ENCODE results near the gene SURF6.
"Not testable (repeated sequence)": the region's sequence is repeated elsewhere in the genome, so short reads cannot be mapped to it uniquely, and the experiment has no call there.

SURF6 gene

DNA sequence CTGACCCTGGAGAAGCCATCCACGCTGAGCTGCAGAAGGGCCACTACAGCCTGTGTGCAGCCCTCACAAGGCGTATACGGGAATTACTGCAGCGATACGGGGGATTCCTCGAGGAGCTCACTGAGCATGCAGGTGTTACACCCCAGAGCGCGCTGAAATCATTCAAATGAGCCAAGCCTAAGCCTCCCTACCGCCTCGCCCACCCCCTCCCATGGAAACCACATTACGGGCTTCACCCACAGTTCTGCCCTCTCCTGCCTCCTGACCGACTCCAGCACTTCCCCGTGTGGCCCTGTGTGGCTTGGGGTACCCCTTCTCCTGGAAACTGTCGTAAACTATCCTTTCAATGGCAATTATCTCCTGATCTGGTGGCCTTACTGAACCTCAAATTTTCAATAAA is 13.3 kb downstream of the SURF6 start:
- DNase-seq, result no peak

DNA sequence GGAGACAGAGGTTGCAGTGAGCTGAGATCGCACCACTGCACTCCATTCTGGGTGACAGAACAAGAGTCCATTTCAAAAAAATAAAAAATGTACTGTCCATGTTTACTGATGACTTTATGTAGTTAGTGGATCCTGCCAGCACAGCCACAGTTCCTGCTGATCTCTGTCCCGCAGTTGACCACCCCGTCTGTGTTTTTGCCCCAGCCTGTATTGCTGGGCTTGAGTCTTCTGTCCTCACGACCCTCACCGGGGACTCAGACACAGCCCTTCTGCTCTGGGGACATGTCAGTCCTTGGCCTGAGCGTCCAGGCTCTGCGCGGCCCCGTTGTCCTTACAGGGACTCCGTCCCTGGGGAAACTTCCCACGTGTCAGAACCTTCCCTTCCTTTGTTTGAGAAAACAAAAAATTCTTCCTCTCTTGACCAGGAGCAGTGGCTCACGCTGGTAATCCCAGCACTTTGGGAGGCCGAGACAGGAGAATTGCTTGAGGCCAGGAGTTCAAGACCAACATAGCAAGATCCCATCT is 14.5 kb downstream of the SURF6 start:
- DNase-seq, result no peak

DNA sequence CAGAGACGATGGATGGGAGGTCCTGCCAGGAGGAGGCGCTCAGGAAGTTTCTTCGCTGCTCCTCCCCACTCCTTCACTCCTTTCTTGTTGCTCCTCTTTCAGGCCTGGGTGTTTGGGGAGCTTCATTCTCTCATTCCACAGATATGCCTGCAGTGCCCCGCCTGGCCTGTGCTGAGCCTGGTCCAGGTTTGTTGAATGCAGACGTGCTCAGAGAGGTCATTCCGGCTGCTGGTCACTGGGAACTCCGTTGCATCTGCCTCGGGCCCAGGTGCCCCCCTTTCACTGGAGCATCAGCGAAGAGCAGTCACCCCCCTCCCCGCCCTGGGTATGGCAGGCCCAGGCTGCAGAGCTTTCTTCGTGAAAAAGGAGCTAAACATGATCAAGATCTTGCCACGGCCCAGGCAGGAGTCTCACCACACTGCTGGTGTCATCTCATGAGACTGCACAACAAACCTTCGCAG is 15.5 kb downstream of the SURF6 start:
- no peak for DNase-seq

DNA sequence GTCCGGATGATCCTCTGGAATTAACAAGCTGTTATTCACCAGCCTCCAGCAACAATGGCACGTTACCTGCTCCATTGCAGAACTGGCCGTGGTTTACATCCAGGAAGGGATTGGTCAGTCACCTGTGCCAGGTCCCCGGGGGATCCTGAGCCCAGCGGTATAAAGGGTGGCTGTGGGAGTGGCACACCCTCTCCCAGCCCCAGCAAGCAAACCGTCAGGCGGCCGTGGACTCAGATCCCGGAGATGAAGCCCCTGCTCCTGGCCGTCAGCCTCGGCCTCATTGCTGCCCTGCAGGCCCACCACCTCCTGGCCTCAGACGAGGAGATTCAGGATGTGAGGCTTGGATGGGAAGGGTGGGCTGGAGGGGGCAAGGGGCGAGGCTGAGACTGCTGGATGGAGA is 18.4 kb downstream of the SURF6 start:
- DNase-seq, result not testable (repeated sequence)

DNA sequence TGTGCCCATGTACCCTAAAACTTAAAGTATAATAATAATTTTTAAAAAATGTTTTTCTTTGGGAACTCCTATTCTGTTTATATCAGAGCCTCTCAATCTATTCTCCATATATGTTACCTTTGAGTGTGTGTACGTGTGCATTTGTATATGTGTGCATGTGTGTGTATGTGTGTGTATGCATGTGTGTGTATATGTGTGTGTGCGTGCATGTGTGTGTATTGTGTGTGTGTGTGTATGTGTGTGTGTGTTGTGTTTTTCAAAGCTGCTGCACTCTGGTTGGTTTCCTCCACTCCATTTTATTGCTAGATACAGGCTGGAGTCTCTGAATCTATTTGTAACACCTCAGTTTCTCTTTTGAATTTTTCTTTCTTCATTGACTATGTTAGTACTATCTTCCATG is 20.0 kb downstream of the SURF6 start:
- DNase-seq, result no peak

DNA sequence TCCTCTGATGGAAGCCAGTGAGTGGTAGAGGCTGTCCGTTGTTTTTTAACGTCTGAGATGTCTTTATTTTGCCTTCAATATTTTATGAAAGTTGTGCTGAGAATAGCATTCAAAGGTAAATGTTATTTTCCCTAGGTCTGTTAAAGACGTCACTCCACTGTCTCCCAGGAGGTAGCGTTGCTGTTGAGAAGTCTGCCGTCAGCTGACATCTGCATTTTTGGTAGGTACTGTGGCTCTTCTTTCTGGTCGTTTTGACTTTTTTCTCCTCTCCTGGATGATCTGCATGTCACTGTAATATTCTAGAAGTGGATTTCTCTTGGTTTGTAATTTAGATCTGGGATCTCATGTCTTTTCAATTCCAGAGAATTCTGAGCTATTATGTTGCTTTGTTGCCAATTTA is 26.4 kb downstream of the SURF6 start:
- DNase-seq, result no peak

DNA sequence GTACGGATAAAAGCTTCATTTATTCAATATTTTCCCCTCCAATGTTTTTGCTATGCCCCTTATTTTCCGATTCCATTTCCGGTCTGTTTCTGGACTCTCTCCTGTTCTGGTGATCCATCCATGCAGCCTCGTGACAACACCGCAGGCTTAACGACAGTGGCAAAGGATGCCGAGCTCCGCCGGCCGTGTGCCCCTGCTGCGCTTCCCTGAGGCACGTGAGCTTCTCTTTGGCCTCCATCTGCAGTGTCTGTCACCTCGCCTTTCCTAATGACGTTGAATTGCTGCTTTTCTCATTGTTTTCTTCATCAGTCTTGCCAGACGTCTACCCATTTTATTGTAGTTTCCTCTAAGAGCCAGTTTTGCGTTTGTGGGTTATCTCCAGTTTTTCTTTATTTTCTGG is 28.7 kb downstream of the SURF6 start:
- no peak for DNase-seq

DNA sequence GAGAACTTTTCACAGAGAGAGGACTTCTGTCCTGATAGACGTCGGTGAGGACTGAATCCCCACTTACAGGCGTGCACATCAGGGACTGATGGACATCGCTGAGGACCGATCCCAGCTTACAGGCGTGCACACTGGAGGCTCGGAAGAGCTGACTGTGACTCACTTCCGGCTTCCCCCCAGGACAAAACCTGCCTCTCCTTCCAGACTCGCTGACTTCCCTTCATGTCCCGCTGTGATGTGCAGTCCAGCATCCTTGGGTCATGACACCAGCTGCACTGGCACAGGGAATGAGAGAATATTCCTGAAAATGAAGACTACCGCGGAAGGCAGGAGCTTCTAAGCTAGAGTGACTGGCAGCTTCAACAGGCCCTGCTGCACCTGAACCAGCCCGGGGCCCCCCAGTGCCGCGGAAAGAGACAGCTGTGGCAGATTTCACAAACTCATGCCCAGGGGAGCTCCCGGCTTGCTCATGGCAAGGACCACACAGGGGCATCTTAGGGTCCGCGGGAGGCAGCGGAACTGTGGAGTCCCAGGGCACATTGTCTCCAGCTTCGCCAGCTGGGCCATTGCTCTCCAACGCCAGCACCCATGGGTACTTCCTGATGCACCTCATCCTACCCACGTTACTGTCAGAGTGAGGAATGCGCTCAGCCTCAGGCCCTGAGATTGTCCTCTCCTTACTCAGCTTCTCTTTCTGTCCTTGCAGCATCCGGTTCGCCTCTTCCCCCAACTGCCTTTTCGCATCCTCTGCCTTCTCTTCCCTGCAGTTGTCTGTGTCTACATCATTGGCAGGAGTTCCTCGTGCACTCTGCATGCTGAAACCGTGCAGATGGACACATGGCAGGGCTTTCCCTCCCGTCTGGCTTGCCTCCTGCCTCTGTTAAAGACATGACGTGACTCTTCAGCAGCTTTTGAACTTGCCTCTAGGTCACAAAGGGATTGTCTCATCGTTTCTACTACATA is 29.5 kb downstream of the SURF6 start:
- peak; percentile 49 for DNase-seq

DNA sequence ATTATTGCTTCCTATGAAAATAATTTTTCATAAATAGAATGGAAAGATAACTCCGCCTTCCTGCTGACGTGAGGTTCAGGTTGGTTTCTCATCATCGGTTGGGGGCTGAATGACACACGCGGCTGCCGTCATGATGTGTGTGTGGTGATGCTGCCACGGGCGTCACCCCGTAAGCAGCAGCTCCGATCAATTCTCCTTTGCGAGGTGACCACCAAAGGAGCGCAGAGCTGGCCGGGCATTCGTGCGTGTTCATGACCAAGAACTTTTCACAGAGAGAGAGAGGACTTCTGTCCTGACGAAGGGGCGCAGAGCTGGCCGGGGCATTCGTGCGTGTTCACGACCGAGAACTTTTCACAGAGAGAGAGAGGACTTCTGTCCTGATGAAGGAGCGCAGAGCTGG is 30.3 kb downstream of the SURF6 start:
- peak; percentile 5 for DNase-seq

DNA sequence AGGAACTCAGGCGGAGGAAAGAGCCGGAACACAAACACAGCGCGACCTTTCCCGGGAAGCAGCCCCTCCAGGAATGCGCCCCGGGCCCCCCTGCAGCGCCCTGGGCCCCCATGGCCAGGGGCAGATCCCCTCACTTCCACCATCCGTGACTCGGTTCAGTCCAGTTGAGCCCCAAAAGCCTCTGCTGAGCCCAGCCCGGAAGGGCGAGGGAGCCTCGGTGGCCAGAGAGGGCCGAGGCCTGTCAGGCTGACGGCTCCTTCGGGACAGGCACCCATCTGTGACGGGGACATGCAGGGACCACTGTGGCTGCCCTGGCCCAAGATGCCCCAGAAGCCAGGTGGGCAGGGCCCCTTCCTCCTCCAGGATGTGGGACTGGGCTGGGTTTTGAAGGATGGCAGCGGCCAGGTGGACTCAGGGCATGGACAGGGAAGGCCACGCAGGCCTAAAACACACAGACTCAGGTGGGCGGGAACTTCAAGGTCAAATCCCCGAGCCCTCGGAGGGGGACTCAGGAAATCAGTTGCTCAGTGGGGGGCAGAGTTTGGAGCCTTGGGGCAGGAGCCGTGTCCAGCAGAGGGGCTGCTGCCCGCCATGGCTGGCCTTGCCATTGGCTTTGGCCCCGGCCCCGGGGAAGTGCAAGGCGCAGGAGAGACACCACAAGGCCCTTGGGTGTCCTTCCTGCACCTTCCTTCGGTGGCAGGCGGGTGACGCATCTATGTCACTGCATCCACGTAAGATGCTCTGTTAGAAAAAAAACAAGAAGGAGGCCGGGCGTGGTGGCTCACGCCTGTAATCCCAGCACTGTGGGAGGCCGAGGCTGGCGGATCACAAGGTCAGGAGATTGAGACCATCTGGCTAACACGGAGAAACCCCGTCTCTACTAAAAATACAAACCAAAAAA is 31.3 kb downstream of the SURF6 start:
- DNase-seq, result peak; percentile 47

DNA sequence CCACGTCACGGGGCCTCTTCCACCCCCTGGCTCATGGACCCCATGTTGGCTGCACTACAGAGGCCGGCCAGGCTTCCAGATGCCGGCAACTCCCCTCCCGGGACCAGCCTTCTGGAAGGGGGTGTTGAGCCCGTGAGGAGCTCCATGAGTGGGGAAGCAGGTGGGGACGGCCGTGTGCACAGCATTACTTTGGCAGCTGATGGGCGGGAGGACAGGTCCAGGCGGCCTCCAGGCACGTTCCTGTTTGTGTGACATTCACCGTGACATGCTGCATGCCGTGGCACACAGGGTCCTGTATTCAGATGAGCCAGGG is 31.9 kb downstream of the SURF6 start:
- peak; percentile 40 for DNase-seq

DNA sequence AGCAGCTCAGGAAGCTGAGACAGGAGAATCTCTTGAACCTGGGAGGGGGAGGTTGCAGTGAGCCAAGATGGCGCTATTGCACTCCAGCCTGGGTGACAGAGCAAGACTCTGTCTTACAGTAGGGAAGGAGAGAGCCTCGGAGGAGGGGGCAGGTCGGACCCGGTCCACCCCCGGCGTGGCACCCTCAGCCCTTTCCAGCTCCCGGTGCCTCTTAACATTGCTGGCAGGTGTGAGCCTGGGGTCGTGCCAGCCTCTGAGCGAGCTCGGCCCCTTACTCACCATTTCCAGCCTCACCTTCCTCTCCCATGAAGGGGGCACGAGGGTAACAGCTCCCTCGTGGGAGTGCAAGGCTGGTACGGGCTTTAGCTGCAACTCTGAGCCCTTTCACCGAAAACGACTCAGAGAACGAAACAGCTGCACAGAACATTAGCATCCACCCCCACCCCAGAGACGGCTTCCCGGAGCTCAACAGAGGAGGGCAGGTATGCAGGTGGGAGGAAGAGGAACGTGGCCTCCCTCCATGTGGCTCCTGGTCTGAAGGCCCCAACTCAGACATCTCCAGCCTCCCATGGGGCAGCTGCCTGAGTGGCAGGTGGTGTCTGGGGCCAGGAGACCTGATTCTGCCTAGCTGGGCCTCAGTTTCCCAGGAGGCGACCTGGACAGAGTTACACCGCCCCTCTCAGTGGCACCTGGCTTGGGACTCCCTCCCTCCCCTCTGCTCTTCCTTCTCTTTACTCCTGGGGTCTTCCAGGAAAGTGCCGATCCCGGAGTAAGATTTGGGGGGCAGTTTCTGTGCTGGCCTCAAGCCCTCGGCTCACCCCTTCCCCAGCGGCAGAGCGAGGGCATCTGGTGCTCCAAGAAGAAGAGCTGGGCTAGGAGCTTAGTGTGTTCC is 32.5 kb downstream of the SURF6 start:
- peak; percentile 24 for DNase-seq

DNA sequence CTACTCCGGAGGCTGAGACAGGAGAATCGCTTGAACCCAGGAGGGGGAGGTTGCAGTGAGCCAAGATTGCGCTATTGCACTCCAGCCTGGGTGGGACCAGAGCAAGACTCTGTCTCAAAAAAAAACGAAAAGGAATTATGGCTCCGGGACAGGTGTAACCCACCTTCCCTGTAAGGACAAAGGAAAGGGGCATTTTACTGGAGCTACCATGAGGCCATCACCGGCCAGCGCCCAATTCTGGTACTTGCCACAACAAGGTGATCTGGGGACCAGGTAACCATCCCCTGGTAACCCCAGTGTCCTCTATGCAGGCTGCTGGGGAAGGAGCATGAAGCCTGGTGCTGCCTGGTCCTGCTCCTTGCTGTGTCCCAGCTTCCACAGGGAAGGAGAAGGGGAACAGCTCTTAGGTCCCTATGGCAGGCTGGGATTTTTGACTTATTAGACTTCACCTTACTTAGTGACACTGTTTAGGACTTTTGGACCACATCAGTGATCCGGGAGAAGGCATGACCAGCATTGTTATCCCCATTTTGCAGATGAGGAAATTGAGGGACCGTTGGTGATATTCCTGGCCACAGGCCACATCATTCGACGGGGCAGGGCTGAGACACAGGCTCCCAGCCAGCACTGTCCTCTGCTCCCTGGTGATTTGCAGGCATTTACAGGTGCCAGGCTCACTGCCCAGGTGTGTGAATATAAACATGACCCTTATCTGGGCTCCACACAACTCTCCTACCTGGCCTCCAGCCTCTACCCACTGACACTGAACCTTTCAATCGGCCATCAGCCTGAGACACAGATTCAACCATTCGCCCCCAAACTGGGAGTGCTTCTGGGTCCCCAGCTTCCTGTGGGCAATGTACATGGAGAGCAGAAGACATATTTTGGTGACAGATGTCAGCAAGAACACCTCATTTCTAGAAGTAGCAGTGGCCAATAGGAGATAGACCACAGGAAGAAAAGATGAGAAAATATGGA is 34.4 kb downstream of the SURF6 start:
- peak; percentile 37 for DNase-seq

DNA sequence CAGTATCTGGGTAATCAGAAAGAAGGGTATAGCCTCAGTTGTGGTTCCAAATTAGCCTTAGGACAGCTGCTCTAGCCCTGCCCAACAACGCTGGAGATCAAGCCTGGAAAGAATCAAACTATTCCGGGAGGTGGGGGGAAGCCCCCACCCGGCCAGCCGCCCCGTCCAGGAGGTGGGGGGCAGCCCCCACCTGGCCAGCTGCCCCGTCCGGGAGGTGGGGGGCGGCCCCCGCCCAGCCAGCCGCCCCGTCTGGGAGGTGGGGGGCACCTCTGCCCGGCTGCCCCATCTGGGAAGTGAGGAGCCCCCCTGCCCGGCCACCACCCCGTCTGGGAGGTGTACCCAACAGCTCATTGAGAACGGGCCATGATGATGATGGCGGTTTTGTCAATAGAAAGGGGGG is 36.0 kb downstream of the SURF6 start:
- DNase-seq, result peak; percentile 17

DNA sequence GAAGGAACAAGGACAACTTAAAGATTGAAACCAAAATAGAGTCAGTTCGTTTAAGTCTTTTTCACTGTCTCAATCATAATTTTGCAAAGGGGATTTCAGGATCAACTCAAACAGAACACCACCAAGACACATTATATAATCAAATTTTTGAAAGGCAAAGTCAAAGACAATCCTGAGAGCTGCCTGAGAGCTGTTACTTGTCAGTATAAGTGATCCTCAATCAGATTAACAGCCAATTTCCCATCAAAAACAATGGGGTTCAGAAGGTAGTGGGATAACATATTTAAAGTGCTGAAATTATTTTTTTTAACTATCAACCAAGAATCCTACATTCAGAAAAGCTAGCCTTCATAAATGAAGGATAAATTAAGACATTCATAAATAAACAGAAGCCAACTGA is 41.7 kb downstream of the SURF6 start:
- DNase-seq, result no peak

DNA sequence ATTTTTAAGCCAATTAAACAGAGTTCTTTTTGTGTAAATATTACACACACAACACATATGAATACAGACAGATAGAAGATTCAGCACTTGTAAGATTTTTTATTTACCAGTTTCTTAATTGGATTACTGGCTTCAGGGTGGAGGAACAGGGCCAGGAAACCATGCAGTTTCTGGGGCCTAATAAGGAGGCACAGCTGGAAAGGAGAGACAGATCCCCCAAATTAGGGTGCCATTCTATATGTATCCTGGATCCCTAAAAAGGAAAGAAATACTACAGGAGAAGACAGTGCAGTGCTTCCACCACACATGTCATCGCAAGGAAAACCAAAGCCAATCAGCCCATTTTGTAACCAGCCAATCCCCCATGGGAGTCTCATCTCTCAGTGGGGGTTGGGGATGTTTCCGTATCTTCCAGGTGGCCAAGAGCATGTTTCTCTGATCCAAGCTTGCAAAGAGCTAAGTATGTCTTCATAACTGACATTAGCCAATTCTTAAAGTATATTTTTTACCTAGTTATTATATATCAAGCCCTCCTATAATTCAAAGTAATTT is 45.2 kb downstream of the SURF6 start:
- no peak for DNase-seq

DNA sequence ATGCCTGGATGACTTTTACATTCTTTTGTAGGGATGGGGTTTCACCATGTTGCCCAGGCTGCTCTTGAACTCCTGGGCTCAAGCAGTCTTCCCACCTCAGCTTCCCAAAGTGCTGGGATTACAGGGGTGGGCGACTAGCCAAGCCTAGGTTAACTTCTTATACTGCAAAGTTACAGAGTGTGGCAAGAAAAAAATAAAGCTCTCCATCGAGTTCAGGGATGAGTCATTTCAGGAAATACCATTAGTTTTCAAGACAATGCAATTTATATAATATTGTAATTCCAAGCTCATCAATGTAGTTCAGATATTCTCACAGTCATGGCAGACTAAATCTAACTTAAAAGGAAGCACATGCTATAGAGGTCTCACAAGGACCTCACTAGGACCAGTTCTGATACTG is 49.5 kb downstream of the SURF6 start:
- peak; percentile 7 for DNase-seq

DNA sequence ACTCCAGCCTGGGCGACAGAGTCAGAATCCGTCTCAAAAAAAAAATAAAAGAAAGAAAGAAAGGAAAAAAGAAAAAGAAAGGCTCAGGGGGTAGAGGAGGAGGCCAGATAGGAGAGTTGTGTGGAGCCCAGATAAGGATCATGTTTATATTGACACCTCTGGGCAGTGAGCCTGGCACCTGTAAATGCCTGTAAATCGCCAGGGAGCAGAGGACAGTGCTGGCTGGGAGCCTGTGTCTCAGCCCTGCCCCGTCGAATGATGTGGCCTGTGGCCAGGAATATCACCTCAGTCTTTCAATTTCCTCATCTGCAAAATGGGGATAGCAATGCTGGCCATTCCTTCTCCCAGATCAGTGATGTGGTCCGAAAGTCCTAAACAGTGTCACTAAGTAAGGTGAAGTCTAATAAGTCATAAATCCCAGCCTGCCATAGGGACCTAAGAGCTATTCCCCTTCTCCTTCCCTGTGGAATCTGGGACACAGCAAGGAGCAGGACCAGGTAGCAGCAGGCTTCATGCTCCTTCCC is 50.7 kb downstream of the SURF6 start:
- DNase-seq, result peak; percentile 28

DNA sequence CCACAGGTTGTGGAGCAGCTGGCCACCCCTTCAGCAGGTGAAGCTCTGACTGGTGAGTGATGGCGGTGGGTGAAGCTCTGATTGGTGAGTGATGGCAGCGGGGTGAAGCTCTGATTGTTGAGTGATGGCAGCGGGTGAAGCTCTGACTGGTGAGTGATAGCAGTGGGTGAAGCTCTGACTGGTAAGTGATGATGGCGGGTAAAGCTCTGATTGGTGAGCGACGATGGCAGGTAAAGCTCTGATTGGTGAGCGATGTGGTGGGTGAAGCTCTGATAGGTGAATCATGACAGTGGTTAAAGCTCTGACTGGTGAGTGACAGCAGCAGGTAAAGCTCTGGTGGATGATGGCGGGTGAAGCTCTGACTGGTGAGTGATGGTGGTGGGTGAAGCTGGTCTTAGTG is 51.6 kb downstream of the SURF6 start:
- DNase-seq, result peak; percentile 7

DNA sequence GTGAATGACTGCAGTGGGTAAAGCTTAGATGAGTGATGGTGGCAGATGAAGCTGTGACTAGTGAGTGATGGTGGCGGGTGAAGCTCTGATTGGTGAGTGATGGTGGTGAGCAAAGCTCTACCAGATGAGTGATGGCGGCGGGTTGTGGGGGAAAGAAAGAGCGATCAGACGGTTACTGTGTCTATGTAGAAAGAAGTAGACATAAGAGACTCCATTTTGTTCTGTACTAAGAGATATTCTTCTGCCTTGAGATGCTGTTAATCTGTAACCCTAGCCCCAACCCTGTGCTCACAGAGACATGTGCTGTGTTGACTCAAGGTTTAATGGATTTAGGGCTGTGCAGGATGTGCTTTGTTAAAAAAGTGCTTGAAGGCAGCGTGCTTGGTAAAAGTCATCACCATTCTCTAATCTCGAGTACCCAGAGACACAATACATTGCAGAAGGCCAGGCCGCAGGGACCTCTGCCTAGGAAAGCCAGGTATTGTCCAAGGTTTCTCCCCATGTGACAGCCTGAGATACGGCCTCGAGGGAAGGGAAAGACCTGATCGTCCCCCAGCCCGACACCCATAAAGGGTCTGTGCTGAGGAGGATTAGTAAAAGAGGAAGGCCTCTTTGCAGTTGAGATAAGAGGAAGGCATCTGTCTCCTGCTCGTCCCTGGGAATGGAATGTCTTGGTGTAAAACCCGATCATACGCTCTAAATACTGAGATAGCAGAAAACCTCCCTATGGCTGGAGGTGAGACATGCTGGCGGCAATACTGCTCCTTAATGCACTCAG is 52.5 kb downstream of the SURF6 start:
- DNase-seq, result peak; percentile 21
